NCI-H1048 (cell line): Measurements from ENCODE around the gene DIP2C.

Experiments used
- DNase-seq: peaks from one replicate; lab custom pipeline; 2025; lab: John Stamatoyannopoulos, UW

Gene DIP2C

DNA sequence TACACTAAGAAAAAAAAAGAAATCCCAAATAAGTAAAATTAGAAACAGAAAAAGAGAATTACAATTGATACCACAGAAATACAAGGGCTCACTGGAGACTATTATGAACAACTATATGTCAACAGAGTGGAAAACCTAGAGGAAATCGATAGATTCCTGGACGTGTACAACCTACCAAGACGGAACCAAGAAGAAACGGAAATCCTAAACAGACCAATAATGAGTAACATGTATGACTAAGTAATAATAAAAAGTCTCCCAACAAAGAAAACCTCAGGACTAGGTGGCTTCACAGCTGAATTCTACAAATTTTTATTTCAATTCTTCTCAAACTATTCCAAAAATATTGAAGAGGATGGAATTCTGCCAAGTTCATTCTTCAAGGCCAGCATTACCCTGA lies 13.9 kb downstream of the DIP2C start:
- no peak for DNase-seq

DNA sequence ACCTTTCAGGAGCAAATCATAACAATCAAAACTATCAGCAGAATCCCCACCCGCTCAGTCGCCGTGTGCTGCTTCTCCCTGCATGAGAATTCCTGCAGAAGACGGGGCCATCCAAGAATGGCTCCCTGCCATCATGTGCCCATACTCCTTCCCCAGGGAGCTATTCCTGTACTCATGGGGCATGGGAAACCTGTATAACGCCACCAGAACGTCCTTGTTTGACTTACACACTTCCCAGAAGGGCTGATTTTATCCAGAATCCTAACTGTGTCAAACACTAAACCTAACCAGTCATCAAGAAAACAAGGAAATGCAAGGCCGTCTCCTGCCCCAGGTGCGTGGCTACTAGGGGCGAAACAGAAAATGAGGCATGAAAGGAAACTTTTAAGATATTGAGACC lies 16.0 kb downstream of the DIP2C start:
- no peak for DNase-seq

- DNase-seq: no peak
Observed at GRCh38 chr10:672992-673391, 16.5 kb downstream of the DIP2C start.

GRCh38 chr10:672203-672602 lies 17.3 kb downstream of the DIP2C start:
- no peak for DNase-seq

- DNase-seq: no peak
Observed at GRCh38 chr10:670990-671389, 18.5 kb downstream of the DIP2C start.

DNA sequence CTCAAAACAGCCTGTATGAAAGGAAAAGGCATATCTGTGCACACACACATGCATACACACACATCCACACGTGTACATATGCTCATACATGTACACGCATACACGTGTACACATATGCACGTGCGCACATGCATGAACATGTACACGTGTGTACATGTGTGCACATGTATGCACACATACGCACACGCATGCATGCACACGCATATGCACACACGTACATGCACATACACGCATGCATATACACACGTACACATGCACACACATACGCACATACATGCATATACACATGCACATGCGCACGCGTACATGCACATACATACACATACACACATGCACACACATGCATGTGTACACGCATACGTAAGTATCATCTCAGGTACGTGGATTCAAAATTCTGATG lies 19.4 kb downstream of the DIP2C start:
- no peak for DNase-seq

DNA sequence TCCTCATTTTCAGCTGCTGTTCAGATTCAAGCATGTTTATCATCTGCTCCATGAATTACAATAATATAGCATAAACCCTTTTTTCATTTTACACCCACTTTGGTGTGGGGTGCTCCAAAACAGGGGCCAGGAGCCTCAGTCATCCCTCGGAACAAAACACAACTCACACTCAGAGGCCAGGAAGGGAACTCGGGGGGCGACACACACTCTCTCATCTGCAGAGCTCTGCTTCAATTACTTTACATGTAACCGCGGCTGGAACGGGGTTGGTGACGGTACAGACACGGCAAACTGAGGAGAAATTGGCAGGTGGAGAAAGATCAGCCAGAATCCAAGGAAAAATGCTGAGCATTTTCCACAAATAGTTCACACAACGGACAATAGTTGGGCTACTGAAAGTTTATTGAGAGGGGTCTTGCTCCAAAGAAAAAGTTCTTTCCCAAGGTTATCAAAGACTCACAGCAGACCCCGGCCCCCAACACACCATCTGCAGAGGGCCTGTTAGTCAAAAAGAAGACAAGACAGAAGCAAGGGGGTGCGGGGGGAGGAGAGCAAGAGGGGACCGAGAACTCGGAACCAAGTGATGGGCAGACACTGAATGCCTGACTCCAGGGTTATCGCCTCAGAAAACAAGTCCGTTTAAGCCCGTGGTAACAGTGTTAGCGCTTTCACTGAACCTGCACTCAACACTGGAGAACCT lies 20.5 kb downstream of the DIP2C start:
- no peak for DNase-seq

DNA sequence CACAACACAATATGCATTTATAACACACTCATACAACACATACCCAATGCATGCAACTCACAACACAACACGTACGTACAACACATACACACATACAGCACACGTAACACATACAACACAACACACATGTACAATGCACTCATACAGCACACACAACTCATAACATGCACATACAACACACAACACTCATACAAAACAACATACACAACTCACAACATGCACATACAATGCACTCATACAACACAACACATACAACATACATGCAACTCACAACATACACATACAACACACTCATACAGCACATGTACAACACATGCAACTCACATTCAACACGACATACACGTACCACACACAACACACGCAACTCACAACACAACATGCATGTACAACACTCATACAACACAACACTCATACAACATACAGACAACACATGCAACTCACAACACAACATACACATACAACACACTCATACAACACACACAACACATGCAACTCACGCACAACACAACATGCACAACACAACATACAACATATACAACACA lies 21.8 kb downstream of the DIP2C start:
- DNase-seq: no peak

GRCh38 chr10:667096-667495 lies 22.4 kb downstream of the DIP2C start:
- DNase-seq: no peak

GRCh38 chr10:666237-667012 lies 23.0 kb downstream of the DIP2C start:
- DNase-seq: no peak

GRCh38 chr10:665579-666091 lies 23.8 kb downstream of the DIP2C start:
- no peak for DNase-seq

DNA sequence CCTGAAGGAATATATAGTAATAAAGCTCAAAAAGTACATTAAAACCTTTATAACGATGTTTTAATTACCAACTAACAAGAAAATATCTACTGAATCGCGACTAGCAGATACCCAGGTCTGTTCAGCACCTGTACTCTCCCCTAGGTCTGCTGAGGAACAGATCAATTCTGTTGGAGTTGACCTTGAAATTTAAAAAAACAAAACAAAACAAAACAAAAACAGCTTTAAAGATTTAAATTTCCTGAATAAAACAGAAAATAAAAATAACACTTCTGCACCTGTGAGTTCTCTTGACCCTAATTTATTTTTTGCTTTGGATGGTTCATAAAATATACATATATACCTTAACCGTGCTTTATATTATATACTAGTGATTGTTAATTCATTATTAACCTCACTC lies 24.6 kb downstream of the DIP2C start:
- no peak for DNase-seq

DNA sequence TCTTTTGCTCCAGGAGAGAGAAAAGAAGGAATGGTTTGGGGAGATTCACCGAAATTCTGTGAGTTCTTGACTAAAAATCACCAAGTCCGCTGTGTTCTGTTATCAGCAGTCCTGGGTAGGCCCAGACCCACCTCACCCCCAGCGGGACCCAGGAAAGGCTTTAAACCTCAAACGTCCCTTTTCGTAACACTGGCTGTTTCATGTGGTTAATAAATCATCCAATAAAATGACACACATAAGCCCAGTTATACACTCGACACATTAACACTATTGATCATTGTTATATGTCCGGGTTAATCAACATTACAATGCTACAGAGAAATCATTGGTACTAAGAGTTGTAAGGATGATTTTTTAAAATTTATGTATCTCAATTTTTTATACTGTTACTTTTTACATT lies 25.2 kb downstream of the DIP2C start:
- DNase-seq: no peak

GRCh38 chr10:663831-664251 lies 25.6 kb downstream of the DIP2C start:
- DNase-seq: no peak

DNA sequence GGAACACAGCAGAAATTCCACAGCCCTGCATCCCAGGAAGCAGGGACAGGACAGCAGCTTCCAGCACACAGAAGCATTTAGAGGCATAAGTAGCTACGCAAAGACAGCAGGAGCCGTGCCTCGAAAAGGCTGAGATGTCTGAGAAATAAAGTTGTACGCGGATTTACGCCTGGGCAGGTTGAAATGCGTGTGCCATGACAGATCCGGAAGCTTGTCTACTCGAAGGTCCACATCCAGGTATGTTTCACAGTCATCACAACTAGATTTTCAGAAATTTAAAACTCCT lies 26.1 kb downstream of the DIP2C start:
- no peak for DNase-seq

DNA sequence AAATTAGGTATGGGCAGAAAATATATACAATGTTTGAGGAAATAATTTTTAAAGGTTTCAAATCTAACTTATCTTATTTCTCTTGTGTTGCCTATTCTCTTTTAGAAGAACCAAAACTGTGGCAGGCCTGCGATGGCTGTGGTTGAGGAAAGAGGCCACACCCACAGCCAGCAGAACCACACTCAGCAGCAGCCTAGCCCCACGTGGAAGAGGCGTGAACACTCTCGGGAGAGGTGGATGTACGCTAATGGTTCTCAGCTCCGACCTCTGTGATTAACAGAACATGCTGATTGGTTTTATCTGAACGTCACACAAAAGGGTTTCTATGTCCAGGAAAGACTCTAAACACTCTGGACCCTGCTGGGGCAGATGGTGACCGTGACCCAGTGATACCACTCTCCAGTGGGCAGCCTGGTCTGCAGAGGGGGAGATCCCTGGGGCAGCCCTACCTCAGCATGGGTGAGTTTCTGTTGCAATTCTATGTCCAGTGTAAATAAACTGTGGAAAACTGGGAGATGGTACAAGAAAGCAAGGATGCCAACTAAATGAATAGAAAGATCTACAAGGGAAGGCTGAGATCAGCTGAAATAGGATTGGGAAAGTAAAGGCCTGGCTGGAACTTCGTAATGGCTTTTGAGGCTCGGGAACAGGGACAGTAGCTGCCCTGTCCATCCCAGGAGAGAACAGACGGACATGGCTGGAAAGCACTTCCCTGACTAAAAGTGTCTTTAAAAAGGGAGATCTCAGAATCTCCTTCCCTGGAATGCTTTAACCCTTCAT lies 26.6 kb downstream of the DIP2C start:
- DNase-seq: no peak

GRCh38 chr10:662223-662605 lies 27.3 kb downstream of the DIP2C start:
- no peak for DNase-seq

DNA sequence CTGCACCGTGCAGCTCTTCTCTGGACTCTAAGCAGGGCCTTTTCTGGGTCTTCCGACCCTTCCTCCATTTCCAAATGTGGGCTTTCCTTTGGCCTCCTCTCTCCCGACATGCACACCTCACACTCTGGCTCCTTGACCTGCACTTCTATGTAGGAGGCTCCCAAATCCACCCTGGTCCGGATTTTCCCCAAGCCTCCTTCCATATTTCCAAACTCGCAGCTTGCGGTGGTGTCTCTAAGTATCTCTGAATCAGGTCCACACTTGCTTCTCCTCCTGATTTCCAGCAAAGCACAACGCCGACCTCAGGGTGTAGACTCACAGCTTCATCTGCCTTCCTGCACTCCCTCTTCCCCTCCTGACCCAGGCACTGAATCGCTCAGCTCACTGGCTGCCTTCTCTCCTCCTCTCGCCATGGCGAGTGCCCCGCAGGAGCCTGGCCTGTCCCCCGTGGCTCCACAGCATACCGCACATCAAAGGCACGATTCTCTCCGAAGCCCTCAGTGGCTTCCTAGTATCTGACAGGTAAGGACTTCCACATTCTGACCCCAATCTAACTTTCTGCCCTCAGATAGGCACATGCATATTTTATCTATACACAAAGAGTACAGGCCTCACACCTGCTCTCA lies 27.8 kb downstream of the DIP2C start:
- DNase-seq: no peak

DNA sequence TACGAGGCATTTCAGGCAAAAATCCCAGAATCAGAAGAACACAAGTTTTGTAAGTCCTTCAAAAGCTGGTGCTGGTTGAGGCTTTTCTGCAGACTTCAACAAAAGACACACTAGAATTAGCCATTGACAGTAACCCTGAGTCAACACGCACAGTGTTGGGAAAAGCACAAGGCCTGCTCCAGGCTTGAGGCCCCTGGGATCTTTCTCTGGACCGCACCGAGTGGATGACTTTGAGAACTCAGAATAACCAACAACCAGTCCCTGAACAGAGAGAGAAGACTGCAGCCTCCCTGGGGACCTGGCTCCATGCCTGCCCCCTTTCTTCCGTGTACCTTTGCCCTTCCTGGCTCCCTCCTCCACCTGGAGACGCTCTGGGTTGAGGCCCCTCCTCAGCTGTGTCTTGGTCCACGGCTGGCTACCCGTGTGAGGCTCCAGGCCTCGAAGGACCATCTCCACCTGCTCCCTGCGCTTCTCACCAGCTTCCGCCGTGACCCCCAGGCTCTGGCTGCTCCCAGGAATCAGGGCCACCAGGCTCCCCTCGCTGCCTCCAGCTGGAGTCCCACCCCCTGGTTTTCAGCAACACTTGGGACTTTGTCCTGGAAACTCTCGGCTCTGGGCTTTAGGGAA lies 28.4 kb downstream of the DIP2C start:
- no peak for DNase-seq

DNA sequence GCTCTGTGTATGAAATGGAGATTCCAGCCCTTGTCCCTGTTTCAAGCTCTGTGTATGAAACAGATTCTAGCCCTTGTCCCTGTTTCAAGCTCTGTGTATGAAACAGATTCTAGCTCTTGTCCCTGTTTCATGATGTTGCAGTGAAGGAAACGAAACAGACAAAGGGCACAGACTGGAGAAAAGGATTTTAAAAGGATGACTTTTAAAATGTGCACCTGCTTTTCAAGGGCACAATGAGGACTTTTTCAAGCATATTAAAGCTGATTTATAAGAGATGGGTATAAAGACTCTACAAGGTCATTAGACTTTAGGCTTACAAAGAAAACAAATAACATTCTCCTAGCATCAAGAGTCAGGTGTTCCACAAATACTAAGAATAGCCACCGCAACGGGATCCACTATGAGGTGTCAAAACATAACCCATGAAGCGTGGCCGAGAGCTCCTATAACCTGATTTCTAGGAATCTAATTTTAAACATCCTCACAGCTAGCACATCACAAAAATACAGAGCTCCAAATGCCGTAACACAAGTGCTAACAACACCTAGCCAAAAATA lies 29.0 kb downstream of the DIP2C start:
- DNase-seq: no peak

- DNase-seq: no peak
Observed at GRCh38 chr10:659688-660141, 29.8 kb downstream of the DIP2C start.
